ENCODE measurements around the gene OS9. TPM values are rescaled to one million over a fixed set of nuclear protein-coding genes. Genes with fewer than 3 reads are reported as not detected.
A peak's percentile ranks its signal among the peaks of the same experiment; 100 is the strongest.

Gene OS9
- total and polyA plus RNA-seq, 9 of the 15 experiments (the other 6 are each of a cell fraction or from before 2014, with no cell fraction given): 4.6 to 105 (median 89.5) TPM

- TF ChIP-seq, protein P1, sequence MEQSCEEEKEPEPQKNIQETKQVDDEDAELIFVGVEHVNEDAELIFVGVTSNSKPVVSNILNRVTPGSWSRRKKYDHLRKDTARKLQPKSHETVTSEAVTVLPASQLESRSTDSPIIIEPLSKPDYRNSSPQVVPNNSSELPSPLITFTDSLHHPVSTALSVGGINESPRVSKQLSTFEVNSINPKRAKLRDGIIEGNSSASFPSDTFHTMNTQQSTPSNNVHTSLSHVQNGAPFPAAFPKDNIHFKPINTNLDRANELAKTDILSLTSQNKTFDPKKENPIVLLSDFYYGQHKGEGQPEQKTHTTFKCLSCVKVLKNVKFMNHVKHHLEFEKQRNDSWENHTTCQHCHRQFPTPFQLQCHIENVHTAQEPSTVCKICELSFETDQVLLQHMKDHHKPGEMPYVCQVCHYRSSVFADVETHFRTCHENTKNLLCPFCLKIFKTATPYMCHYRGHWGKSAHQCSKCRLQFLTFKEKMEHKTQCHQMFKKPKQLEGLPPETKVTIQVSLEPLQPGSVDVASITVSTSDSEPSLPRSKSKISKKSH (CRISPR knock-in tag; IDR thresholded peaks at IDR 0.05): no peak
- no peak for TF ChIP-seq ZNF23 (CRISPR knock-in tag; IDR thresholded peaks at IDR 0.05)
- TF ChIP-seq ZNF518B (CRISPR knock-in tag; IDR thresholded peaks at IDR 0.05): no peak
- TF ChIP-seq YBX1 (IDR thresholded peaks at IDR 0.05): no peak
- TF ChIP-seq BACH1 (tag; IDR thresholded peaks at IDR 0.05): no peak
- peak; percentile 91 to 92 for TF ChIP-seq FOXK2 (conservative IDR thresholded peaks at IDR 0.05 in 1 of 2, IDR thresholded peaks at IDR 0.05 in 1 of 2; ENCODE audit: low read depth in 2 of 2)
- TF ChIP-seq, protein P2, sequence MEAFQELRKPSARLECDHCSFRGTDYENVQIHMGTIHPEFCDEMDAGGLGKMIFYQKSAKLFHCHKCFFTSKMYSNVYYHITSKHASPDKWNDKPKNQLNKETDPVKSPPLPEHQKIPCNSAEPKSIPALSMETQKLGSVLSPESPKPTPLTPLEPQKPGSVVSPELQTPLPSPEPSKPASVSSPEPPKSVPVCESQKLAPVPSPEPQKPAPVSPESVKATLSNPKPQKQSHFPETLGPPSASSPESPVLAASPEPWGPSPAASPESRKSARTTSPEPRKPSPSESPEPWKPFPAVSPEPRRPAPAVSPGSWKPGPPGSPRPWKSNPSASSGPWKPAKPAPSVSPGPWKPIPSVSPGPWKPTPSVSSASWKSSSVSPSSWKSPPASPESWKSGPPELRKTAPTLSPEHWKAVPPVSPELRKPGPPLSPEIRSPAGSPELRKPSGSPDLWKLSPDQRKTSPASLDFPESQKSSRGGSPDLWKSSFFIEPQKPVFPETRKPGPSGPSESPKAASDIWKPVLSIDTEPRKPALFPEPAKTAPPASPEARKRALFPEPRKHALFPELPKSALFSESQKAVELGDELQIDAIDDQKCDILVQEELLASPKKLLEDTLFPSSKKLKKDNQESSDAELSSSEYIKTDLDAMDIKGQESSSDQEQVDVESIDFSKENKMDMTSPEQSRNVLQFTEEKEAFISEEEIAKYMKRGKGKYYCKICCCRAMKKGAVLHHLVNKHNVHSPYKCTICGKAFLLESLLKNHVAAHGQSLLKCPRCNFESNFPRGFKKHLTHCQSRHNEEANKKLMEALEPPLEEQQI (IDR thresholded peaks at IDR 0.05): no peak
- no peak for TF ChIP-seq DMBX1 (CRISPR knock-in tag; IDR thresholded peaks at IDR 0.05; ENCODE audit: borderline replicate concordance)
- no peak for TF ChIP-seq TCF7 (IDR thresholded peaks at IDR 0.05; ENCODE audit: borderline replicate concordance)
- no peak for TF ChIP-seq ZNF217 (CRISPR knock-in tag; IDR thresholded peaks at IDR 0.05)
- TF ChIP-seq HNRNPLL (IDR thresholded peaks at IDR 0.05; ENCODE audit: low read depth, low read length, poor library complexity, severe bottlenecking): no peak
- TF ChIP-seq NCOR1 (IDR thresholded peaks at IDR 0.05): no peak
- no peak for TF ChIP-seq PREB (CRISPR knock-in tag; IDR thresholded peaks at IDR 0.05)
- peak; percentile 82 for TF ChIP-seq TAF7 (tag; IDR thresholded peaks at IDR 0.05)
- TF ChIP-seq FOXO4 (CRISPR knock-in tag; IDR thresholded peaks at IDR 0.05): no peak
- no peak for TF ChIP-seq ZSCAN32 (CRISPR knock-in tag; IDR thresholded peaks at IDR 0.05)
- 0 out of 2 replicates have a peak, but pooled peaks have one; percentile 31 for TF ChIP-seq NBN (IDR thresholded peaks at IDR 0.05; ENCODE audit: low read depth)
- no peak; the same call in 1 of the 2 replicates for TF ChIP-seq MTA1 (IDR thresholded peaks at IDR 0.05; ENCODE audit: borderline replicate concordance)
Observed at GRCh38 chr12:57693659-57694458, at the start of gene OS9 (continued).
